OCI-LY1 (cell line): ENCODE data around the gene PTPRG.

Experiments
- EZH2 ChIP-seq: fragments of 200-600 bp; sonication (generic), shearing (Covaris generic); IDR thresholded peaks from 2 replicates; pipeline ENCODE4 v1.8.0; 2017; ENCODE audit warnings: borderline replicate concordance, mixed run types, mild to moderate bottlenecking, antibody characterized with exemption, low read length, moderate library complexity, mixed read lengths
- TF ChIP-seq, protein P1 (sequence below): fragments of 200-600 bp; sonication (generic), shearing (Covaris generic); IDR thresholded peaks from 2 replicates; pipeline ENCODE4 v1.5.1; 2017; ENCODE audit warnings: mild to moderate bottlenecking, antibody characterized with exemption, low read length, moderate library complexity, mixed read lengths

DNA sequence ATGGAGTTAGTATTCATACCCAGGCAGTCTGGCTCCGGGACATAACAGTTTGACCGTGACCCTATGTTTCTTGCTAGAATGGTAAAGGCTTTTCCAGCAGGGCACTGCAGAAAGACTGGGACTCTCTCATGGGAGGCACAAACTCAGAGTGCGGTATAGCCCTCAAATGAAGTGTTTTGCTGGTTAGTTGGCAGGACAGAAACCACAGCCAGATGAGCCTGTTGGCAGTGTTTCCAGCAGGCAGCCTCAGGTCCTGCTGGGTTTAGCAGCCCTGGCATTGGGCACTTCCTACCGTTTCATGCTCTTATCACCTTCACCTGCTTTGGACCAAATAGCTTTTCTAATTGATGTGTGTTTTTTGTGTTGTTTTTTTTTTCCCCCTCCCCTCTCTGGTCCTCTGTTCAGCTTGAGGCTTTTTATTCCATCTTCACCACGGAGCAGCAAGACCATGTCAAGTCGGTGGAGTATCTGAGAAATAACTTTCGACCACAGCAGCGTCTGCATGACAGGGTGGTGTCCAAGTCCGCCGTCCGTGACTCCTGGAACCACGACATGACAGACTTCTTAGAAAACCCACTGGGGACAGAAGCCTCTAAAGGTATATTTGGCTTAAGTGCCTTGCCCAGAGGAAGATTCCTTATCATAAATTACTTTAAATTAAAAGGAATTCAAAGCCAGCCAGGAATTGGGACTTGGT, 606.3 kb downstream of the PTPRG start:
- TF ChIP-seq EZH2: no peak
- TF ChIP-seq, protein P1, sequence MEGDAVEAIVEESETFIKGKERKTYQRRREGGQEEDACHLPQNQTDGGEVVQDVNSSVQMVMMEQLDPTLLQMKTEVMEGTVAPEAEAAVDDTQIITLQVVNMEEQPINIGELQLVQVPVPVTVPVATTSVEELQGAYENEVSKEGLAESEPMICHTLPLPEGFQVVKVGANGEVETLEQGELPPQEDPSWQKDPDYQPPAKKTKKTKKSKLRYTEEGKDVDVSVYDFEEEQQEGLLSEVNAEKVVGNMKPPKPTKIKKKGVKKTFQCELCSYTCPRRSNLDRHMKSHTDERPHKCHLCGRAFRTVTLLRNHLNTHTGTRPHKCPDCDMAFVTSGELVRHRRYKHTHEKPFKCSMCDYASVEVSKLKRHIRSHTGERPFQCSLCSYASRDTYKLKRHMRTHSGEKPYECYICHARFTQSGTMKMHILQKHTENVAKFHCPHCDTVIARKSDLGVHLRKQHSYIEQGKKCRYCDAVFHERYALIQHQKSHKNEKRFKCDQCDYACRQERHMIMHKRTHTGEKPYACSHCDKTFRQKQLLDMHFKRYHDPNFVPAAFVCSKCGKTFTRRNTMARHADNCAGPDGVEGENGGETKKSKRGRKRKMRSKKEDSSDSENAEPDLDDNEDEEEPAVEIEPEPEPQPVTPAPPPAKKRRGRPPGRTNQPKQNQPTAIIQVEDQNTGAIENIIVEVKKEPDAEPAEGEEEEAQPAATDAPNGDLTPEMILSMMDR: no peak
